GM12873 (cell line): Measurements from ENCODE around the gene ATP6V0B.
A peak's percentile ranks its signal among the peaks of the same experiment; 100 is the strongest.

Source experiments
- CTCF ChIP-seq: IDR thresholded peaks from 2 replicates; pipeline ENCODE4 v1.5.1; 2012; ENCODE audit warnings: low read depth, mild to moderate bottlenecking, moderate library complexity, low read length, control low read depth; ENCODE audit not compliant: insufficient read depth; ENCODE audit errors: missing control alignments

The ATP6V0B gene

GRCh38 chr1:43938383-43938782 is 36.4 kb upstream of the ATP6V0B start:
- no peak for TF ChIP-seq CTCF

- TF ChIP-seq CTCF: no peak
Observed at GRCh38 chr1:43938892-43939587, 35.7 kb upstream of the ATP6V0B start.

GRCh38 chr1:43942411-43942810 is 32.3 kb upstream of the ATP6V0B start:
- TF ChIP-seq CTCF: no peak

- no peak for TF ChIP-seq CTCF
Observed at GRCh38 chr1:43944860-43945259, 29.9 kb upstream of the ATP6V0B start.

- no peak for TF ChIP-seq CTCF
Observed at GRCh38 chr1:43945674-43946235, 29.0 kb upstream of the ATP6V0B start.

- peak; percentile 75 for TF ChIP-seq CTCF
Observed at GRCh38 chr1:43946236-43947060, 28.3 kb upstream of the ATP6V0B start, which contains the start of gene IPO13. IPO13 (plus strand) TSS chr1:43946950; CDS start chr1:43947601, 651 bp downstream.

- no peak for TF ChIP-seq CTCF
Observed at GRCh38 chr1:43947061-43947873, 27.5 kb upstream of the ATP6V0B start.
